HEK293 (cell line): ENCODE measurements around the gene PPT2.

Source experiments
- SP2 ChIP-seq: fragments of 450-650 bp; formaldehyde crosslinking; IDR thresholded peaks from 2 replicates; pipeline ENCODE4 v1.5.1; 2016; ENCODE audit warnings: missing biosample characterization, missing genetic modification characterization
- ZNF416 ChIP-seq: fragments of 450-650 bp; formaldehyde crosslinking; IDR thresholded peaks from 2 replicates; pipeline ENCODE4 v1.5.1; 2016; ENCODE audit warnings: missing biosample characterization, missing genetic modification characterization
- TF ChIP-seq, protein P1 (sequence below): fragments of 450-650 bp; formaldehyde crosslinking; IDR thresholded peaks from 2 replicates; pipeline ENCODE4 v1.5.1; 2016; ENCODE audit warnings: missing biosample characterization, missing genetic modification characterization

DNA sequence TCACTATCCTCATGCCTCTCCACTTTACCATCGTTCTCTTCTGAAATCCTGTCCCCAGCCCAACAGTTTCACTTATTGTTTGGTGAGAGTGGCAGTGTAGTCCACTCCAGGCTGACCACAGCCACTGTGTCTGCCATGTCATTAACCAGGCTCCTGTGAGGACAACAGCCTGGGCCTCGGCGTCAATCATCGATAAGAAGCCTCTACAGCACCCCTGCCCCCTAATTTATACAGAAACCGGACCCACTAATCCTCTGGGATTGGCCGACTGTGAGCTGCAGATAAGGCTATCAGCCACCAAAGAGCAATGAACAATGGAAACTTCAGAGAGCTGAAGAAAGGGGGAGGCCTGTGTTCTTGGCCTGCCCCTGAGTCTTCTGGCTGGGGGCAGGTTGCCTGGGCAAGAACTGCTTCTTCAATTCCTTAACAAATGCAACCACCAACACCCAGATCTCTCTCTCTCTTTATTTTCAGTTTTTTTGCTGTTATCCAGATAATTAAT, 13.9 kb downstream of the PPT2 start:
- TF ChIP-seq ZNF416 (tag by site-specific recombination) = no peak
- TF ChIP-seq, protein P1, sequence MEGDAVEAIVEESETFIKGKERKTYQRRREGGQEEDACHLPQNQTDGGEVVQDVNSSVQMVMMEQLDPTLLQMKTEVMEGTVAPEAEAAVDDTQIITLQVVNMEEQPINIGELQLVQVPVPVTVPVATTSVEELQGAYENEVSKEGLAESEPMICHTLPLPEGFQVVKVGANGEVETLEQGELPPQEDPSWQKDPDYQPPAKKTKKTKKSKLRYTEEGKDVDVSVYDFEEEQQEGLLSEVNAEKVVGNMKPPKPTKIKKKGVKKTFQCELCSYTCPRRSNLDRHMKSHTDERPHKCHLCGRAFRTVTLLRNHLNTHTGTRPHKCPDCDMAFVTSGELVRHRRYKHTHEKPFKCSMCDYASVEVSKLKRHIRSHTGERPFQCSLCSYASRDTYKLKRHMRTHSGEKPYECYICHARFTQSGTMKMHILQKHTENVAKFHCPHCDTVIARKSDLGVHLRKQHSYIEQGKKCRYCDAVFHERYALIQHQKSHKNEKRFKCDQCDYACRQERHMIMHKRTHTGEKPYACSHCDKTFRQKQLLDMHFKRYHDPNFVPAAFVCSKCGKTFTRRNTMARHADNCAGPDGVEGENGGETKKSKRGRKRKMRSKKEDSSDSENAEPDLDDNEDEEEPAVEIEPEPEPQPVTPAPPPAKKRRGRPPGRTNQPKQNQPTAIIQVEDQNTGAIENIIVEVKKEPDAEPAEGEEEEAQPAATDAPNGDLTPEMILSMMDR = no peak
- TF ChIP-seq SP2 = no peak
